GM18870 (cell line): ENCODE results near the gene PES1.
"Not testable (repeated sequence)": the region's sequence is repeated elsewhere in the genome, so short reads cannot be mapped to it uniquely, and the experiment has no call there.

Experiments
- ATAC-seq: cut with Tn5 transposase; IDR thresholded peaks from one replicate; pipeline ENCODE4 v1.9.1; 2021; ENCODE audit warnings: moderate library complexity; ENCODE audit not compliant: unreplicated experiment

PES1 gene

GRCh38 chr22:30578481-30578880, 13.2 kb downstream of the PES1 start:
- ATAC-seq, result no peak

- ATAC-seq, result no peak
Measured at GRCh38 chr22:30575859-30576258, 15.9 kb downstream of the PES1 start.

- no peak for ATAC-seq
Measured at GRCh38 chr22:30574997-30575671, 16.6 kb downstream of the PES1 start.

- no peak for ATAC-seq
Measured at GRCh38 chr22:30574095-30574981, 17.4 kb downstream of the PES1 start, which contains the start of gene GAL3ST1. GAL3ST1 (minus strand) TSS chr22:30574665; CDS start chr22:30557392, 17,273 bp downstream.

GRCh38 chr22:30573594-30574094, 18.1 kb downstream of the PES1 start:
- no peak for ATAC-seq

GRCh38 chr22:30572840-30573593, 18.7 kb downstream of the PES1 start:
- ATAC-seq, result no peak

- no peak for ATAC-seq
Measured at GRCh38 chr22:30572210-30572609, 19.5 kb downstream of the PES1 start.

- no peak for ATAC-seq
Measured at GRCh38 chr22:30569674-30570202, 22.0 kb downstream of the PES1 start.

GRCh38 chr22:30568137-30568805, 23.4 kb downstream of the PES1 start:
- ATAC-seq, result no peak

GRCh38 chr22:30567277-30567676, 24.4 kb downstream of the PES1 start:
- ATAC-seq, result not testable (repeated sequence)

GRCh38 chr22:30566125-30566524, 25.6 kb downstream of the PES1 start:
- no peak for ATAC-seq

- no peak for ATAC-seq
Measured at GRCh38 chr22:30565341-30565740, 26.4 kb downstream of the PES1 start.

GRCh38 chr22:30564761-30565119, 27.0 kb downstream of the PES1 start:
- no peak for ATAC-seq

- no peak for ATAC-seq
Measured at GRCh38 chr22:30564045-30564760, 27.5 kb downstream of the PES1 start.

- ATAC-seq, result no peak
Measured at GRCh38 chr22:30562366-30562765, 29.3 kb downstream of the PES1 start.

GRCh38 chr22:30561402-30562189, 30.1 kb downstream of the PES1 start:
- ATAC-seq, result no peak

- ATAC-seq, result not testable (repeated sequence)
Measured at GRCh38 chr22:30560643-30561202, 31.0 kb downstream of the PES1 start.

- ATAC-seq, result no peak
Measured at GRCh38 chr22:30559889-30560288, 31.8 kb downstream of the PES1 start.

- no peak for ATAC-seq
Measured at GRCh38 chr22:30557243-30557642, 34.5 kb downstream of the PES1 start.
